Measurements from ENCODE around the gene ZNF326.

DNA sequence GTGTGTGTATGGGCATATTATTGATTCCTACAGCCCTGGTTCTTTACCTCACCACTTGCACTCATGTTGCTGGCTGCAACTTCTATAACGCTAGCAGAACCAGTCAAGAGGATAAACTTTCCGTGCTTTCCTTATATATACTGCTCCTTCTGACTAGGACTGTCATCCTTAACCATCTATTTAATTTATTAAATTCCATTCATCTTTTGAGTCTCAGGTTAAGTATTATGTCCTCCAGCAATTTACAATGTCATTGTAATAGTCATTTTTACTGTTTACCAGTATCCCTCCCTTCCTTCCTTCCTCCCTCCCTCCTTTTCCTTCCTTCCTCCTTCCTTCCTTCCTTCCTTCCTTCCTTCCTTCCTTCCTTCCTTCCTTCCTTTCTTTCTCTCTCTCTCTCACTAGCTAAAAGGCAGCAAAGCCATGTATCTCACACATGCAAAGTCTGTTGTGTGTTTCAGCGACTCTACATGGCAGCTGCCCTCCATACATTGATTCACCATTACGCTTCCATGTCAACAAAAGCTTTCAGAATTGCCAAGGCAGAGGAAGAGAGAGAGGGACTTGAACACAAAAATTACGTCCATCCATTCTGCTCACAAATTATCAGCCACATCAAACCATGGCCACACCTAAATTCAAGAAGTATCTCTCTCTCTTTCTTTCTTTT, 73.8 kb downstream of the ZNF326 start:
- TF ChIP-seq POLR2A (IDR thresholded peaks at IDR 0.05; ENCODE audit: low read length) (no peak), GATA1 (IDR thresholded peaks at IDR 0.05; ENCODE audit: low read depth, low read length) (no peak)
